ENCODE data around the gene RPL7A.
"Not testable (repeated sequence)": the region's sequence is repeated elsewhere in the genome, so short reads cannot be mapped to it uniquely, and the experiment has no call there.

- not testable (repeated sequence) for TF ChIP-seq POLR2A, TAF1, POLR2AphosphoS5, SPI1 (IDR thresholded peaks at IDR 0.05; ENCODE audit: low read depth, low read length)
These were observed 30.5 kb upstream of the RPL7A start for GRCh38 chr9:133317551-133317950.

All from GM12891 (cell line).